HCT116 (cell line): Measurements from ENCODE around the gene XKR7. TPM values are rescaled to one million over a fixed set of nuclear protein-coding genes. Genes with fewer than 3 reads are reported as not detected.

Experiments used
- ATAC-seq: fragments of 200-7000 bp; cut with Tn5 transposase; 2 replicates; pipeline ENCODE4 v1.9.1; 2020; ENCODE audit warnings: mild to moderate bottlenecking, moderate library complexity
- BruUV-seq: library from RNA; stranded (reverse); fragments of 400-500 nt; replicated peaks from 2 replicates; lab custom pipeline; 2021; lab: Mats Ljungman, UMichigan
- CTCF ChIA-PET: fragments of 300-600 bp; sonication (Branson Sonifier 250); formaldehyde crosslinking; loops from one replicate; lab custom pipeline; 2021; ENCODE audit warnings: antibody characterized with exemption; lab: Charles Lee
- POLR2A ChIA-PET: fragments of 300-600, 350-600 bp; sonication (Branson Sonifier 250); formaldehyde crosslinking; loops from one replicate; lab custom pipeline; 2021; ENCODE audit warnings: antibody characterized with exemption; lab: Charles Lee
- RAD21 ChIA-PET, 2 experiments: fragments of 300-600 bp; sonication (Branson Sonifier 250); formaldehyde crosslinking; loops; one replicate each; lab custom pipeline; 2023; ENCODE audit warnings: low total read pairs in 2 of 2; ENCODE audit not compliant: uncharacterized antibody in 2 of 2, unreplicated experiment in 2 of 2, low non-redundant PET in 1 of 2; lab: Charles Lee
- DNase-seq: peaks from one replicate; pipeline ENCODE4 v3.0.0-alpha.2; 2010; ENCODE audit warnings: low read depth, low spot score
- H2AFZ ChIP-seq: fragments of 200-600 bp; shearing (Covaris generic), sonication (generic); 2 replicates; pipeline ENCODE4 v1.6.1; 2017; ENCODE audit warnings: low read depth, mixed run types, mixed read lengths, antibody characterized with exemption, low read length; ENCODE audit not compliant: poor library complexity, severe bottlenecking
- H3K27ac ChIP-seq: 2 replicates; pipeline ENCODE4 v1.5.1; 2012; ENCODE audit warnings: low read depth, low read length
- H3K27me3 ChIP-seq: fragments of 200-600 bp; sonication (generic); 2 replicates; pipeline ENCODE4 v1.6.1; 2016; ENCODE audit warnings: mixed run types, low read length, mixed read lengths; ENCODE audit not compliant: insufficient read depth
- H3K36me3 ChIP-seq, 2 experiments: fragments of 200-500 bp in 1 of 2; fragments of 200-600 bp in 1 of 2; sonication (Bioruptor generic) in 1 of 2; sonication (generic) in 1 of 2; 2 replicates each; pipeline versions ENCODE4 v1.5.1 to v1.6.1; 2014 to 2016; ENCODE audit warnings: low read length in 2 of 2, inconsistent platforms in 1 of 2, mixed read lengths in 1 of 2, mixed run types in 1 of 2; ENCODE audit not compliant: insufficient read depth in 2 of 2, control insufficient read depth in 1 of 2
- H3K4me1 ChIP-seq, 2 experiments: fragments of 200-600 bp in 1 of 2; sonication (generic) in 1 of 2; 2 replicates each; pipeline versions ENCODE4 v1.5.1 to v1.6.1; 2012 to 2017; ENCODE audit warnings: low read length in 2 of 2, inconsistent platforms in 1 of 2, mild to moderate bottlenecking in 1 of 2, mixed read lengths in 1 of 2, mixed run types in 1 of 2, moderate library complexity in 1 of 2; ENCODE audit not compliant: insufficient read depth in 2 of 2, control insufficient read depth in 1 of 2
- H3K4me2 ChIP-seq: fragments of 200-600 bp; sonication (generic); 2 replicates; pipeline ENCODE4 v1.6.1; 2017; ENCODE audit warnings: mixed run types, low read length, mixed read lengths
- H3K4me3 ChIP-seq, 2 experiments: fragments of 200-600 bp in 1 of 2; sonication (generic) in 1 of 2; replicated peaks in 1 of 2; 2 replicates each; pipeline ENCODE4 v1.5.1; 2011 to 2016; ENCODE audit warnings: low read length in 2 of 2, control low read depth in 1 of 2, low read depth in 1 of 2, mild to moderate bottlenecking in 1 of 2, mixed read lengths in 1 of 2, mixed run types in 1 of 2
- H3K79me2 ChIP-seq: fragments of 200-600 bp; sonication (generic); 2 replicates; pipeline ENCODE4 v1.6.1; 2017; ENCODE audit warnings: mild to moderate bottlenecking, mixed run types, low read length, moderate library complexity, mixed read lengths; ENCODE audit not compliant: insufficient read depth
- H3K9ac ChIP-seq: fragments of 200-600 bp; sonication (generic); 2 replicates; pipeline ENCODE4 v1.6.1; 2016; ENCODE audit warnings: low read length, mixed read lengths
- H3K9me2 ChIP-seq: fragments of 200-600 bp; sonication (generic), shearing (Covaris generic); 2 replicates; pipeline ENCODE4 v1.6.1; 2017; ENCODE audit warnings: mixed run types, mild to moderate bottlenecking, moderate library complexity; ENCODE audit not compliant: insufficient read depth
- H3K9me3 ChIP-seq, 2 experiments: fragments of 200-500 bp in 1 of 2; fragments of 200-600 bp in 1 of 2; sonication (Bioruptor generic) in 1 of 2; sonication (generic) in 1 of 2; 2 replicates each; pipeline ENCODE4 v1.6.1; 2014 to 2017; ENCODE audit warnings: low read length in 2 of 2, mixed read lengths in 2 of 2, inconsistent platforms in 1 of 2, low read depth in 1 of 2, mild to moderate bottlenecking in 1 of 2, mixed run types in 1 of 2, moderate library complexity in 1 of 2; ENCODE audit not compliant: control insufficient read depth in 1 of 2, insufficient read depth in 1 of 2
- H4K20me1 ChIP-seq: fragments of 200-600 bp; sonication (generic), shearing (Covaris generic); 2 replicates; pipeline ENCODE4 v1.6.1; 2017; ENCODE audit warnings: mixed run types, mild to moderate bottlenecking, moderate library complexity; ENCODE audit not compliant: insufficient read depth
- ATF3 ChIP-seq: IDR thresholded peaks from 2 replicates; pipeline ENCODE4 v1.6.1; 2012
- CBX3 ChIP-seq: IDR thresholded peaks from 2 replicates; pipeline ENCODE4 v1.6.1; 2012; ENCODE audit warnings: low read depth
- CEBPB ChIP-seq: IDR thresholded peaks from 2 replicates; pipeline ENCODE4 v1.6.1; 2012; ENCODE audit warnings: low read depth
- EGR1 ChIP-seq: IDR thresholded peaks from 2 replicates; pipeline ENCODE4 v1.6.1; 2012; ENCODE audit warnings: low read depth
- ELF1 ChIP-seq: IDR thresholded peaks from 2 replicates; pipeline ENCODE4 v1.6.1; 2012; ENCODE audit warnings: low read depth, borderline replicate concordance
- EZH2 ChIP-seq: fragments of 200-600 bp; sonication (generic); IDR thresholded peaks from 2 replicates; pipeline ENCODE4 v1.6.1; 2017; ENCODE audit warnings: antibody characterized with exemption, mixed run types
- EZH2phosphoT487 ChIP-seq: fragments of 200-600 bp; IDR thresholded peaks from 2 replicates; pipeline ENCODE4 v1.6.1; 2018; ENCODE audit warnings: antibody characterized with exemption, borderline replicate concordance
- FOSL1 ChIP-seq: IDR thresholded peaks from 2 replicates; pipeline ENCODE4 v1.6.1; 2012; ENCODE audit warnings: low read depth
- JUND ChIP-seq: IDR thresholded peaks from 2 replicates; pipeline ENCODE4 v1.6.1; 2012
- POLR2A ChIP-seq: IDR thresholded peaks from 2 replicates; pipeline ENCODE4 v1.7.0; 2011; ENCODE audit warnings: borderline replicate concordance; ENCODE audit not compliant: insufficient read depth, insufficient read length; ENCODE audit errors: extremely low read depth
- RAD21 ChIP-seq: IDR thresholded peaks from 2 replicates; pipeline ENCODE4 v1.6.1; 2012; ENCODE audit warnings: low read depth, mild to moderate bottlenecking
- REST ChIP-seq: IDR thresholded peaks from 2 replicates; pipeline ENCODE4 v1.6.1; 2012; ENCODE audit warnings: low read depth
- SP1 ChIP-seq: IDR thresholded peaks from 2 replicates; pipeline ENCODE4 v1.6.1; 2012; ENCODE audit warnings: low read depth
- SRF ChIP-seq: IDR thresholded peaks from 2 replicates; pipeline ENCODE4 v1.6.1; 2012; ENCODE audit warnings: low read depth
- TCF7L2 ChIP-seq: IDR thresholded peaks from 2 replicates; pipeline ENCODE4 v1.7.0; 2011; ENCODE audit warnings: borderline replicate concordance, inconsistent platforms; ENCODE audit not compliant: insufficient read depth, insufficient read length; ENCODE audit errors: extremely low read depth
- YY1 ChIP-seq: IDR thresholded peaks from 2 replicates; pipeline ENCODE4 v1.6.1; 2011; ENCODE audit warnings: low read length, low read depth, moderate library complexity, mild to moderate bottlenecking; ENCODE audit not compliant: insufficient replicate concordance; ENCODE audit errors: extremely low read depth
- ZFX ChIP-seq: fragments of 450-650 bp; IDR thresholded peaks from 2 replicates; pipeline ENCODE4 v1.6.1; 2017
- intact Hi-C: fragments of 100-400 bp; cut with micrococcal nuclease; formaldehyde crosslinking; loops from 2 replicates; pipeline ENCODE4 v1.10.0; 2022
- total RNA-seq: library from RNA; stranded (reverse); gene quantifications from one replicate; pipeline ENCODE4 v1.2.1, GENCODE V29; 2021; ENCODE audit not compliant: unreplicated experiment

XKR7 gene
- total RNA-seq, 1 experiment from 2014 or later: not detected

DNA sequence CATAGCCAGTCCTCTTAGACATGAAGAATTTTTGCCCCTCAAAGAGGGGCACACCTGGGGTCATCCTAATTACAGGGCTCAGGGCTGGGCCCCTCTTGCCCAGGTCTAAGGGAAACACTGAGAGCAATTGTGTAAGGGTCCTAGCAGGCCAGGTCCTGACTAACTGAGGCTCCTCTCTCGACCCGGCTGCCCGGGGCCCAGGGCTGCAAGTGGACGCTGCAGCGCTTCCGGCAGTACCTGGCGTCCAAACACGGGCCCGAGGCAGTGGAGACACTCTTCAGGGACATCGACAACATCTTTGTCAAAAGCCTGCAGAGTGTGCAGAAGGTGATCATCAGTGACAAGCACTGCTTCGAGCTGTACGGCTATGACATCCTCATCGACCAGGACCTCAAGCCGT lies 33.5 kb upstream of the XKR7 start:
- Histone ChIP-seq H3K4me3 (no peak overlapping the region), H3K9ac (no peak overlapping the region), H3K36me3 (no peaks in the 10 kb centered on the region), H3K27me3 (no peaks in the 10 kb centered on the region), H3K4me1 (peaks cover 5 to 12% of the 10 kb centered on the region in 2 experiments), H3K9me2 (no peaks in the 10 kb centered on the region), H2AFZ (no peak overlapping the region), H3K27ac (no peak overlapping the region), H3K4me2 (no peak overlapping the region), H3K79me2 (no peaks in the 10 kb centered on the region), H4K20me1 (no peaks in the 10 kb centered on the region), H3K9me3 (no peaks in the 10 kb centered on the region)
- no peak for TF ChIP-seq ELF1
- no peak for TF ChIP-seq FOSL1
- no peak for TF ChIP-seq TCF7L2
- TF ChIP-seq SRF: no peak
- TF ChIP-seq EZH2phosphoT487: no peak
- TF ChIP-seq RAD21: no peak
- TF ChIP-seq EGR1: no peak
- TF ChIP-seq REST: no peak
- TF ChIP-seq POLR2A: no peak
- no peak for TF ChIP-seq CEBPB
- TF ChIP-seq JUND: no peak
- TF ChIP-seq ZFX: no peak
- TF ChIP-seq EZH2: no peak
- TF ChIP-seq SP1: no peak
- no peak for TF ChIP-seq YY1
- TF ChIP-seq ATF3: no peak
- TF ChIP-seq CBX3: no peak
- no TSS peak for BruUV-seq
- POLR2A ChIA-PET: no interaction called here
- CTCF ChIA-PET: no interaction called here
- ATAC-seq: no peak
- intact Hi-C loops: no loop called here
- RAD21 ChIA-PET: no interaction called here
- no peak for DNase-seq
